ENCODE results near the gene ACO2.

The ACO2 gene

DNA sequence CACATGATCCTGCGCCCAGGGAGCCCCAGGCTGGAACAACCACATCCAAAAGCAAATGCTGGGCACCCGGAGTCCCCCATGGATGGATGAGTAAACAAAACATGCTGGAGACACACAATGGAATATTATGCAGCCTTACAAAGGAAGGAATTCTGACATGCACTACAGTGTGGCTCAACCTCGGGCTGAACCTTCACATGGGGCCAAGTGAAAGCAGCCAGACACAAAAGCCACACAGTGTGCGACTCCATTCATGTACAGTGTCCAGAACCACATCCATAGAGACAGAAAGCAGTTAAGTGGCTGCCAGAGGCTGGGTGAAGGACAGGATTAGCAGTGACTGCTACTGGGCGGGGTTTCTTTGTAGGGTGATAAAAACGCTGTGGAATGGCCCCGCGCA lies 65.3 kb downstream of the ACO2 start:
- Histone ChIP-seq H3K79me2 (ENCODE audit: insufficient read depth, low read length) (no peaks in the 10 kb centered on the region), H3K36me3 (ENCODE audit: insufficient read depth, low read length) (peaks cover 21% of the 10 kb centered on the region; the same call in 1 of the 2 replicates), H3K27me3 (ENCODE audit: insufficient read depth, low read length, poor library complexity, severe bottlenecking) (no peaks in the 10 kb centered on the region)

GRCh38 chr22:41535244-41535643 lies 66.3 kb downstream of the ACO2 start:
- Histone ChIP-seq H4K20me1 (ENCODE audit: insufficient read depth, low read length, poor library complexity, severe bottlenecking) (peaks cover 6% of the 10 kb centered on the region), H3K36me3 (ENCODE audit: insufficient read depth, low read length) (peaks cover 17% of the 10 kb centered on the region; the same call in 1 of the 2 replicates), H3K4me2 (ENCODE audit: low read depth, low read length, poor library complexity, severe bottlenecking) (no peak overlapping the region), H3K4me1 (ENCODE audit: insufficient read depth, low read length, poor library complexity, severe bottlenecking) (peaks cover 2% of the 10 kb centered on the region), H3K79me2 (ENCODE audit: insufficient read depth, low read length) (no peaks in the 10 kb centered on the region; the same call in 1 of the 2 replicates), H3K4me3 (ENCODE audit: low read length, poor library complexity, severe bottlenecking) (no peak overlapping the region), H3K9me3 (ENCODE audit: insufficient read depth, low read depth, low read length) (no peaks in the 10 kb centered on the region), H3K27me3 (ENCODE audit: insufficient read depth, low read length, poor library complexity, severe bottlenecking) (no peaks in the 10 kb centered on the region), H3F3A (ENCODE audit: low read depth) (no peaks in the 10 kb centered on the region), H2AFZ (ENCODE audit: low read length) (no peak overlapping the region), H3K9ac (ENCODE audit: low read depth, low read length, poor library complexity, severe bottlenecking) (no peak overlapping the region), H3K9me2 (replicated peaks; ENCODE audit: low read depth, low read length) (no peaks in the 10 kb centered on the region)
- TF ChIP-seq CTCF (conservative IDR thresholded peaks at IDR 0.05; ENCODE audit: low read length) (peak; percentile 29; the same call in 1 of the 2 replicates), EZH2phosphoT487 (IDR thresholded peaks at IDR 0.05; ENCODE audit: borderline replicate concordance) (no peak)

More for the DNA sequence above, 65.3 kb downstream of the ACO2 start:
- TF ChIP-seq CTCF (conservative IDR thresholded peaks at IDR 0.05; ENCODE audit: low read length) (no peak), EZH2phosphoT487 (IDR thresholded peaks at IDR 0.05; ENCODE audit: borderline replicate concordance) (no peak)
- peaks cover 6% of the 10 kb centered on the region for H4K20me1 ChIP-seq (ENCODE audit: insufficient read depth, low read length, poor library complexity, severe bottlenecking)
- no peak overlapping the region for H3K4me2 ChIP-seq (ENCODE audit: low read depth, low read length, poor library complexity, severe bottlenecking)
- H3K9ac ChIP-seq (ENCODE audit: low read depth, low read length, poor library complexity, severe bottlenecking), result no peak overlapping the region
- no peaks in the 10 kb centered on the region for H3F3A ChIP-seq (ENCODE audit: low read depth)
- H3K4me3 ChIP-seq (ENCODE audit: low read length, poor library complexity, severe bottlenecking), result no peak overlapping the region
- H3K4me1 ChIP-seq (ENCODE audit: insufficient read depth, low read length, poor library complexity, severe bottlenecking), result no peaks in the 10 kb centered on the region
- H2AFZ ChIP-seq (ENCODE audit: low read length), result no peak overlapping the region
- H3K9me2 ChIP-seq (replicated peaks; ENCODE audit: low read depth, low read length), result no peaks in the 10 kb centered on the region
- H3K9me3 ChIP-seq (ENCODE audit: insufficient read depth, low read depth, low read length), result no peaks in the 10 kb centered on the region

- no peaks in the 10 kb centered on the region for H3K27me3 ChIP-seq (ENCODE audit: insufficient read depth, low read length, poor library complexity, severe bottlenecking)
- H3K4me3 ChIP-seq (ENCODE audit: low read length, poor library complexity, severe bottlenecking), result no peak overlapping the region
- no peaks in the 10 kb centered on the region for H3K9me3 ChIP-seq (ENCODE audit: insufficient read depth, low read depth, low read length)
- peaks cover 13% of the 10 kb centered on the region for H3K4me1 ChIP-seq (ENCODE audit: insufficient read depth, low read length, poor library complexity, severe bottlenecking)
- H3K9ac ChIP-seq (ENCODE audit: low read depth, low read length, poor library complexity, severe bottlenecking), result no peak overlapping the region
- H3K79me2 ChIP-seq (ENCODE audit: insufficient read depth, low read length), result peaks cover 18% of the 10 kb centered on the region; the same call in 1 of the 2 replicates
- peaks cover 3% of the 10 kb centered on the region; the same call in 1 of the 2 replicates for H3K36me3 ChIP-seq (ENCODE audit: insufficient read depth, low read length)
- H3F3A ChIP-seq (ENCODE audit: low read depth), result no peaks in the 10 kb centered on the region
- peaks cover 16% of the 10 kb centered on the region for H4K20me1 ChIP-seq (ENCODE audit: insufficient read depth, low read length, poor library complexity, severe bottlenecking)
- no peak for TF ChIP-seq EZH2phosphoT487 (IDR thresholded peaks at IDR 0.05; ENCODE audit: borderline replicate concordance)
- TF ChIP-seq CTCF (conservative IDR thresholded peaks at IDR 0.05; ENCODE audit: low read length), result no peak
- no peak overlapping the region for H3K4me2 ChIP-seq (ENCODE audit: low read depth, low read length, poor library complexity, severe bottlenecking)
- H3K9me2 ChIP-seq (replicated peaks; ENCODE audit: low read depth, low read length), result no peaks in the 10 kb centered on the region
- no peak overlapping the region for H2AFZ ChIP-seq (ENCODE audit: low read length)
These were observed 68.3 kb downstream of the ACO2 start for GRCh38 chr22:41537203-41537602.
